ENCODE data around the gene C19orf12.
"Not testable (repeated sequence)": the region's sequence is repeated elsewhere in the genome, so short reads cannot be mapped to it uniquely, and the experiment has no call there.

C19orf12 gene

GRCh38 chr19:29727906-29728305 is 12.8 kb upstream of the C19orf12 start:
- DNase-seq = no peak

- no peak for DNase-seq
Observed at GRCh38 chr19:29724746-29725145, 9.7 kb upstream of the C19orf12 start.

- no peak for DNase-seq
Observed at GRCh38 chr19:29724102-29724641, 9.1 kb upstream of the C19orf12 start.

- no peak for DNase-seq
Observed at GRCh38 chr19:29717051-29717450, 2.0 kb upstream of the C19orf12 start.

GRCh38 chr19:29715701-29716581 is 880 bp upstream of the C19orf12 start:
- DNase-seq = no peak

- no peak for DNase-seq
Observed at GRCh38 chr19:29714371-29714952, 599 bp downstream of the C19orf12 start.

GRCh38 chr19:29712744-29713516 is 2.1 kb downstream of the C19orf12 start:
- DNase-seq = no peak

GRCh38 chr19:29711584-29712132 is 3.4 kb downstream of the C19orf12 start:
- DNase-seq = no peak

- DNase-seq = not testable (repeated sequence)
Observed at GRCh38 chr19:29709440-29709798, 5.6 kb downstream of the C19orf12 start.

GRCh38 chr19:29708554-29709439 is 6.3 kb downstream of the C19orf12 start:
- no peak for DNase-seq

- no peak for DNase-seq
Observed at GRCh38 chr19:29706635-29707034, 8.4 kb downstream of the C19orf12 start.

- no peak for DNase-seq
Observed at GRCh38 chr19:29705706-29706105, 9.4 kb downstream of the C19orf12 start.

- no peak for DNase-seq
Observed at GRCh38 chr19:29704562-29705558, 10.2 kb downstream of the C19orf12 start.

- no peak for DNase-seq
Observed at GRCh38 chr19:29702963-29703320, 12.1 kb downstream of the C19orf12 start.

GRCh38 chr19:29702161-29702962 is 12.7 kb downstream of the C19orf12 start:
- DNase-seq = no peak

GRCh38 chr19:29700498-29700897 is 14.6 kb downstream of the C19orf12 start:
- DNase-seq = no peak

- no peak for DNase-seq
Observed at GRCh38 chr19:29699861-29700260, 15.2 kb downstream of the C19orf12 start.

GRCh38 chr19:29697523-29698261 is 17.4 kb downstream of the C19orf12 start:
- no peak for DNase-seq

GRCh38 chr19:29696565-29696846 is 18.6 kb downstream of the C19orf12 start:
- no peak for DNase-seq
